GM21825 (cell line): Measurements from ENCODE around the gene TUBB1.

Experiments used
- ATAC-seq: cut with Tn5 transposase; IDR thresholded peaks from one replicate; pipeline ENCODE4 v1.9.1; 2021; ENCODE audit warnings: mild to moderate bottlenecking, moderate library complexity; ENCODE audit not compliant: unreplicated experiment

The TUBB1 gene

GRCh38 chr20:59017493-59018231, 1.6 kb upstream of the TUBB1 start:
- ATAC-seq, result no peak

- no peak for ATAC-seq
These were observed 412 bp upstream of the TUBB1 start for GRCh38 chr20:59018817-59019216.

- no peak for ATAC-seq
These were observed 1.8 kb downstream of the TUBB1 start for GRCh38 chr20:59020938-59021551.

GRCh38 chr20:59022754-59023153, 3.5 kb downstream of the TUBB1 start:
- no peak for ATAC-seq

GRCh38 chr20:59023616-59024015, 4.4 kb downstream of the TUBB1 start:
- ATAC-seq, result no peak

- ATAC-seq, result no peak
These were observed 4.9 kb downstream of the TUBB1 start for GRCh38 chr20:59024111-59024530.

GRCh38 chr20:59025086-59025485, 5.9 kb downstream of the TUBB1 start:
- no peak for ATAC-seq

GRCh38 chr20:59025511-59025910, 6.3 kb downstream of the TUBB1 start:
- ATAC-seq, result no peak

- no peak for ATAC-seq
These were observed 7.9 kb downstream of the TUBB1 start for GRCh38 chr20:59026904-59027740.

- ATAC-seq, result no peak
These were observed 8.6 kb downstream of the TUBB1 start for GRCh38 chr20:59027741-59028320.

- ATAC-seq, result no peak
These were observed 9.6 kb downstream of the TUBB1 start for GRCh38 chr20:59028812-59029211.

- ATAC-seq, result no peak
These were observed 11.8 kb downstream of the TUBB1 start for GRCh38 chr20:59030911-59031563.

- ATAC-seq, result no peak
These were observed 12.4 kb downstream of the TUBB1 start for GRCh38 chr20:59031564-59032022.

GRCh38 chr20:59032023-59032712, 12.9 kb downstream of the TUBB1 start, which contains the start of gene ATP5F1E:
ATP5F1E (minus strand) TSS chr20:59032335; CDS start chr20:59032251, 84 bp downstream.
- peak; percentile 94 for ATAC-seq

- no peak for ATAC-seq
These were observed 13.5 kb downstream of the TUBB1 start for GRCh38 chr20:59032713-59033059.

- no peak for ATAC-seq
These were observed 13.9 kb downstream of the TUBB1 start for GRCh38 chr20:59033093-59033492.

GRCh38 chr20:59033616-59034165, 14.5 kb downstream of the TUBB1 start:
- ATAC-seq, result no peak

- ATAC-seq, result no peak
These were observed 16.2 kb downstream of the TUBB1 start for GRCh38 chr20:59035381-59035780.

GRCh38 chr20:59037386-59037785, 18.2 kb downstream of the TUBB1 start:
- no peak for ATAC-seq

- ATAC-seq, result no peak
These were observed 20.0 kb downstream of the TUBB1 start for GRCh38 chr20:59039233-59039632.
